Muscle of leg (tissue), 11 donors: ENCODE measurements around the gene PEA15. TPM values are rescaled to one million over a fixed set of nuclear protein-coding genes. Genes with fewer than 3 reads are reported as not detected.
A peak's percentile ranks its signal among the peaks of the same experiment; 100 is the strongest.

Source experiments
- DNase-seq: peaks from one replicate; pipeline ENCODE4 v3.0.0; 2013
- H3K27ac ChIP-seq: one replicate; pipeline ENCODE4 v1.5.1; 2013; ENCODE audit warnings: mild to moderate bottlenecking, low read length, control low read depth
- H3K27me3 ChIP-seq: one replicate; pipeline ENCODE4 v1.6.1; 2013; ENCODE audit warnings: low read length; ENCODE audit not compliant: control insufficient read depth, insufficient read depth
- H3K36me3 ChIP-seq: one replicate; pipeline ENCODE4 v1.6.1; 2013; ENCODE audit warnings: low read length; ENCODE audit not compliant: control insufficient read depth, insufficient read depth
- H3K4me1 ChIP-seq: one replicate; pipeline ENCODE4 v1.6.1; 2013; ENCODE audit warnings: low read length; ENCODE audit not compliant: control insufficient read depth, insufficient read depth
- H3K4me3 ChIP-seq: one replicate; pipeline ENCODE4 v1.5.1; 2013; ENCODE audit warnings: low read length, control low read depth
- H3K9me3 ChIP-seq: replicated peaks from 2 replicates; pipeline ENCODE4 v1.6.1; 2013; ENCODE audit warnings: low read depth, low read length; ENCODE audit not compliant: control insufficient read depth
- WGBS: methylation state at CpG from one replicate; pipeline ENCODE4 v1.1.5; 2013; ENCODE audit warnings: missing lambda C conversion rate; ENCODE audit not compliant: insufficient coverage; 5-methylcytosine and 5-hydroxymethylcytosine counted together
- polyA plus RNA-seq, 8 donors: library from polyadenylated mRNA; unstranded; fragments of 120-200 nt; gene quantifications; one replicate each; pipeline versions ENCODE4 v1.2.1 to v1.2.3, GENCODE V29; 2013; ENCODE audit warnings: inconsistent platforms in 1 of 8, low replicate concordance in 1 of 8; ENCODE audit not compliant: insufficient read length in 8 of 8, insufficient read depth in 1 of 8
- total RNA-seq: library from RNA; stranded (reverse); fragments of 120-200 nt; gene quantifications from one replicate; pipeline ENCODE4 v1.2.4, GENCODE V29; 2013

The PEA15 gene
- total and polyA plus RNA-seq, 9 donors: 57.4 to 171 (median 136) TPM

DNA sequence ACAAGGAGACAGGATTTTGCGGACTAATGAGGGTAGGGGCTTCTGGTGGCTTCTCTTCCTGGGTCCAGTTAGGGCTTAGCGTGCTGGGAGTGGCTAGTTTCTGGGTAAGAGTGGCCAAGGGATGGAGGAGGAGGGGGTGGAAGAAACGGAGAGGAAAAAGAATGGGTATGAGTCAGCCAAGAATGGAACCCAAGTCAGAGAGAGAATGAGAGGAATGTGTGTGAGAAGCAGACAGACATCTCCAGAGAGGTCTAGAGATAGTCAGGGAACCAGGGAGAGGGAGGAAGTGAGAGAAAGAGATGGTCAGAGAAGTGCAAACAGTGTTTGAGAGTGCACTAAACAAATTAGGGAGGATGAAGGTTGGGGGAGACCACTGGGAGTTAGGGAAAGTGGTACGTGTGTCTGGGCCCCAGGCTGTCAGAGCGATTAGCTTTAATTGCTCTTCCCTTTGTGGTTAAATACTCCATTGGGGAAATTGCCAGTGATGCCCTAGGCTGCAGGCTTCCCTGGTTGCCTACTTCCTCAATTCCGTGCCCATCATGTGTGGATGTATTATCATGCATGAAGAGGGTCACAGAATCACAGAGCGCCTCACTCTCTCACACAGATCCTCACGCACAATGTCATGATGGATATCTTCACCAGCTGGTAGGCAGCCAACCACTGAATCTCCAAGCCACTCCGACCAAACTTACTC is 1.4 kb downstream of the PEA15 start:
- peak overlapping the region; percentile 99 for H3K4me3 ChIP-seq
- DNase-seq: peak; percentile 37
- H3K27ac ChIP-seq: peak overlapping the region; percentile 97
- WGBS: 20% methylated on average over 4 of the region's 9 CpGs
- no peaks in the 10 kb centered on the region for H3K9me3 ChIP-seq
- peaks cover 61% of the 10 kb centered on the region for H3K4me1 ChIP-seq
- H3K27me3 ChIP-seq: no peaks in the 10 kb centered on the region
- peaks cover 42% of the 10 kb centered on the region for H3K36me3 ChIP-seq

DNA sequence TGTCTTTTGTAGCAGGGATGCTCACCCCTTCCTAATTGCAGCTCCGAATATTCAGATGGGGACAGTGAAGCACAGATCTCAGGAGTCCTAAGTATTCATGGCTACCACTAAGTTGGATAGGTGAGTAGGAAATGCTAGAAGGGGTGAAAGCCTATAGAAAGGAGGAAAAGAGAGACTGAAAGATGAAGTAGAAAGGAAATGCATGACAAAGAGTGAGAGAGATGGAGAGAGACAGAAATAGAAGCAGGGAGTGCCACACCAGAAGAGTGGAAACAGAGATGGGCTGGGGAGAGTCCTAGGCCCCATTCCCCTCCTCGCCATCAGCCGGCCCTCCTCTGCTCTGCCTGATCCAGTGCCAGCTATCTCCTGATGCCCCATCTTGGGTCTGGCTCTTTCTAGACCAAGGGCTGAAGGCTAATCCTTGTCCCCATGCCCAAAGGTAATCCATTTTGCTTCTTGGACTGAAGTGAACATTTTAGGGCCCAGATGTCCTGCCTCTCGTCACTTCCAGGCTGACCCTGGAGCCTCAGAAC is 2.0 kb downstream of the PEA15 start:
- Histone ChIP-seq H3K36me3 (peaks cover 44% of the 10 kb centered on the region), H3K4me3 (no peak overlapping the region)
- WGBS: 60% methylated on average over 3 of the region's 4 CpGs

DNA sequence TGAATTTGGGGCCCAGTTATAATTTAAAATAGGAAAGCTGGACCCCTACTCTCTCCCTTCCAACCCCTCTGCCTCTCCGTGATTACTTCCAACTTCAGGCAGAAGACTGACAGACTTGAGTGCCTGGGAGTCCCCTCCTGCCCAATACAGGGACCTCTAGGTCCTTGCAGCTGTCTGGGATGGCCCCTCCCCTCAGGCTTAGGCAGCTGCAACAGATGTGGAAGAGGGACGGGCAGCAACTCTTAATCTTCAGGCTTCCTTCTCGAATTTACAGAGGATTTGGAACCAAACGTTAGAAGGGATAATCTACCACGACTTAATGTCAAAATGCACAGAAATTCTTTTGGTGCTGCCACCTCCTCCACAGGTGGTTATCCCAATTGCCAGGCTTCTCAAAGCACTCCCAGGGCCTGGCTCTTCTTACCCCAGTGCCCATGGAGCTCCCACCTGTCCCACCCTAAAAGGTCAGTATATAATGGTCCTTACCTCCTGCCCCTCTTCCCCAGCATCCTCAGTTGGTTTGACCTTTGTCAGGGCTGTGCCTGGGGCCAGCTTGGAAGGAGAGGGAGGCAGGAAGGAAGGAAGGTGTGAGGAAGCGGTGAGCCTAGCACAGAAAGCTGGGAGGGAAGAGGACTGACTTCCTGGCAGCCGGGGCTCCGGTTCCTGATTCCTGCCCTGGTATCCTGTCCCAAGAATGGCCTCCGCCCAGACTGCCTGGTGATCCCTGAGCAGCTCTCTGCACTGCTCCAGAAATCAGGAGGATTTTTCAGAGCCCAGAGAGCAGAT is 2.8 kb downstream of the PEA15 start:
- peak; percentile 81 for DNase-seq
- Histone ChIP-seq H3K4me1 (peaks cover 61% of the 10 kb centered on the region), H3K36me3 (peaks cover 52% of the 10 kb centered on the region)

More for the DNA sequence above, 2.0 kb downstream of the PEA15 start:
- peaks cover 61% of the 10 kb centered on the region for H3K4me1 ChIP-seq
- peak overlapping the region; percentile 83 for H3K27ac ChIP-seq
- H3K27me3 ChIP-seq: no peaks in the 10 kb centered on the region
- no peaks in the 10 kb centered on the region for H3K9me3 ChIP-seq
- DNase-seq: no peak

DNA sequence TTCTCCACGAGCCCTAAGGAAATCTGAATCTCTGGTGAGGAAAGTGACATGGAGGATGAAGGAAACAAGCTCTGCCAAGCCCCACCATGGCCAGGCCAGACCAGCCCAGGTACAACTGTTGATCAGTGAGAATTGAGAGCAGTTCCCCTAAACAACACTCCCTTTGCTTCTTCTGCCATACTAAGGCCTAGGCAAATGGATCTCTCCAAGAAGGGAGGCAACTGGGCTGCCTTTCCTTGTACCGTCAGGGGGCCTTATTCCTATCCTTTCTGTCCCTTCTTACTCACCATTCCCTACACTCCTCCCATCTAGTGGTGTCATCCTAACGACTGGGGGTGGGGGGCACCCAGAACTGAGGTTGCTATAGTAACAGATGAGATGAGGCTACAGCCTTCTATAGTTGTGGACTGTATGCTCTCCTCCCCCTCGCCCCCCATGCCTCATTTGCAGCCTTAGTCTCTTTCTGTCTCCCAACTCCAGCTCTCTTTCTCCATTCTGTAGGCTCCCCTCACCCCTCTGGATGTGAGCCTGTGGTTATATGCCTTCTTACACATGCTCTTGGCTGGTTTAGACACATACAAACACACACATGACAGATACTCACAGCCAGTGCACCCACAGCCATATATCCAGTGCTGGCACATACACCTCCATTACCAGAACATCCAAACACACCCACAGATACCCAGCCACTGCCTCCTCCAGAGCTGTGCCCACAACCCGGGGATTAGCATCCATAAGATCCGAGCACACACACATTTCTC is 3.6 kb downstream of the PEA15 start:
- Histone ChIP-seq H3K4me1 (peaks cover 61% of the 10 kb centered on the region), H3K4me3 (no peak overlapping the region), H3K27me3 (no peaks in the 10 kb centered on the region), H3K36me3 (peaks cover 59% of the 10 kb centered on the region), H3K27ac (peak overlapping the region; percentile 83), H3K9me3 (no peaks in the 10 kb centered on the region)
- no peak for DNase-seq
- WGBS: 59% methylated on average over 2 of the region's 6 CpGs

More for the DNA sequence above, 2.8 kb downstream of the PEA15 start:
- WGBS: 40% methylated on average over 7 of the region's 9 CpGs
- peak overlapping the region; percentile 83 for H3K27ac ChIP-seq
- no peaks in the 10 kb centered on the region for H3K9me3 ChIP-seq
- no peak overlapping the region for H3K4me3 ChIP-seq
- H3K27me3 ChIP-seq: no peaks in the 10 kb centered on the region

DNA sequence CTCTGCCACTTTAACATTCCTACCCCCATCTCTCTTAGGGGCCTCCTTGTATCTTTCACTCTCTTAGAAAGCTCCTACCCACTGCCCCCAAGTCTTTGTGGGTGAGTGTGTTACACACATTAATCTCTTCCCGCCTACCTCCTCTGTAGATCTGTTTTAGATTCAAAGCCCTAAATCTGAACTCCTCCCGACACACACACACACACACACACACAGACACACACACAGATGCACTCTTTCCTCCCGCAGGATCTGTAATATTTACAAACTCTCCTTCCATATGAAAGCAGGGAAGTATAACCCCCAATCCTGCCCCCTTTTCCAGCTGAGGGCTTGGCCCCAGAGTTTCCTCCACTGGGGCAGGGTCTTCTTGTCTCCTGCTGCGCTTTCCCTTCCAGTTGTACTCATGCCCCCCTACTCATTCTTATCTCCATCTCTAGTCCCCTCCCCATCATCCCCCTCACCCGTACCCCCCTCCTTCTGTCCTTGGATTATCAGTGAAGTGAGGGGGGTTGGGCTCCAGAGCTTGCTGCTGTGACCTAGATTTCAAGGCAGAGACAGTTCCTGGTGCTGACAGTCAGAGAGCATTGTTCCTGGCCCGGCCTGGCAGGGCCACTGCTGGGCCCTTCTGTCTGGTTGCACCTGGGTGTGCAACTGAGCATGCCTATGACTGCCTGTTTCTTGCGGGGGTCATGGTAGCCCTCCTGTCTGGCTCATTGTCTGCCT is 4.3 kb downstream of the PEA15 start:
- Histone ChIP-seq H3K4me3 (no peak overlapping the region), H3K4me1 (peaks cover 56% of the 10 kb centered on the region), H3K27me3 (no peaks in the 10 kb centered on the region), H3K9me3 (no peaks in the 10 kb centered on the region), H3K36me3 (peaks cover 66% of the 10 kb centered on the region), H3K27ac (peak overlapping the region; percentile 83)
- WGBS: 44% methylated on average over 4 of the region's 7 CpGs
- no peak for DNase-seq

DNA sequence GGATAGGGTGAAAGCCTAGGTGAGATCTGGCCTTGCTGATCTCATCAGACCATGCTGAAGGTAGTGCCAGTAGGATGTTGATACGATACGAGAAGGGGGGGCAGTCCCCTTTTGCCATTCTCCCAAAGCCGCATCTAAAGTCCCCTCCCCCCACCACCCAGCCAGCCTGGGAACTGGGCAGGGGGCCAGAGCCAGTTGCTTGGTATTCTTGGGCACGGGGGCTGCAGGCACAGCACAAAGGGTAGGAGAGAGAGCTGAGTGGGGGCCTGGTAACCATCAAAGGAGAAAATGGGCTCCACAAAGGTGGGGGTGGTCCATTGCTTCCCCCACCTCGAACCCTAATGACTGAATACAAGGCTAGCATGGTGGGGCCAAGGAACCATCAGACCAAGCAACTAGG is 5.4 kb downstream of the PEA15 start:
- 60% methylated on average over 1 of the region's 5 CpGs for WGBS
- no peak overlapping the region for H3K27ac ChIP-seq
- H3K4me1 ChIP-seq: peaks cover 51% of the 10 kb centered on the region
- no peaks in the 10 kb centered on the region for H3K27me3 ChIP-seq
- no peak overlapping the region for H3K4me3 ChIP-seq
- no peaks in the 10 kb centered on the region for H3K9me3 ChIP-seq
- H3K36me3 ChIP-seq: peaks cover 77% of the 10 kb centered on the region
- no peak for DNase-seq

DNA sequence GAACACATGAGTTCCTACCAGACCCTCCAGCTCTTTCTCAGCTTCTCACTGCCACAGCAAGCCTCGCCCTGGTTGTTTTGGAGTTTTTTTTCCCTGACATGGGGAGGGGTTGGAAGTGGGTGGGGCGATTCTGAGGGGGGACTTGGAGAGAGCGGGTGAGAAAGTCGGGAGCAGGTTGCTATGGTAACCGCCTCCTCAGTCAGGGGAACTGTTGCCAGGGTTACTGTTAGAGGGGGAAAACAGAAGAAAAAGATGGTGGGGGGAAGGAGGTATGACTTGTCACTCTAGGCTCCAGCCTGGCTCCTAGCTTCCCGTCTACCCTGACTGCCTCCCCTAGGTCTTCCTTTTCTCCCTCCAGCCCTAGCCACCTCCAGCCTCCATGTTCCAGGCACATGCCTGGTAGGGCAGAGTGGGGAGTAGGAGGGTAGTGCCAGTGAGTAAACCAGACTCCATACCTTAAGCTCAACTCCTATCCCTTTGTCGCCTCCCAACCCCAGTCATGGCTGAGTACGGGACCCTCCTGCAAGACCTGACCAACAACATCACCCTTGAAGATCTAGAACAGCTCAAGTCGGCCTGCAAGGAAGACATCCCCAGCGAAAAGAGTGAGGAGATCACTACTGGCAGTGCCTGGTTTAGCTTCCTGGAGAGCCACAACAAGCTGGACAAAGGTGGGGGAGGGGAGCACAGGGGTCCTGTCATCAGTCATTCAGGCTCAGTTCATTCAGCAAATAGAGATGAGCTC is 6.0 kb downstream of the PEA15 start:
- Histone ChIP-seq H3K27ac (no peak overlapping the region), H3K4me3 (no peak overlapping the region), H3K27me3 (no peaks in the 10 kb centered on the region), H3K36me3 (peaks cover 84% of the 10 kb centered on the region), H3K9me3 (no peaks in the 10 kb centered on the region), H3K4me1 (peaks cover 47% of the 10 kb centered on the region)
- 75% methylated on average over 7 of the region's 10 CpGs for WGBS
- DNase-seq: no peak

DNA sequence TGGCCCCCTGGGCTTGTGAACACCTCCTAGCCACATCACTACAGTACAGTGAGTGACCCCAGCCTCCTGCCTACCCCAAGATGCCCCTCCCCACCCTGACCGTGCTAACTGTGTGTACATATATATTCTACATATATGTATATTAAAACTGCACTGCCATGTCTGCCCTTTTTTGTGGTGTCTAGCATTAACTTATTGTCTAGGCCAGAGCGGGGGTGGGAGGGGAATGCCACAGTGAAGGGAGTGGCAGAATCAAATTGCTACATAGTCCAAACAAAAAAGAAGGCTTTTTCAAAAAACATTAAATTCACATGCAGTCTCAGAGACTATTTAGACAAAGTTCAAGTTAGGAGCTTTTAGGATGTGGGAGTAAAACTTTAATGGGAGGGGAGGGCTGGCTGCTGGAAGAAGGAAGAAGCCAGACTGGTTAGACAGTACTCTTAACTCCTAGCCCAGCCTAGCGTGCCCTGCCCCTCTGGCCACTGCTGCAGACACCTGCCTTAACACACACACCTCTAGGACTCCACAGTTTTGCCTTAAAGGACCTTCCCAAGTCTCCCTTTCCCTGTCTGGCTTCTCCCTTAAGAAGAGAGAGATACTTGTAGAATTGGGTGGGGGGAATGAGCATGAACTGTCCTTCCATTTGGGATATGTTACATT is 9.4 kb downstream of the PEA15 start:
- no peak for DNase-seq
- Histone ChIP-seq H3K4me1 (peaks cover 32% of the 10 kb centered on the region), H3K9me3 (no peaks in the 10 kb centered on the region), H3K27ac (no peak overlapping the region), H3K36me3 (peaks cover 93% of the 10 kb centered on the region), H3K27me3 (no peaks in the 10 kb centered on the region), H3K4me3 (no peak overlapping the region)
- WGBS: no CpG with 5 or more reads among the region's 3 CpGs

DNA sequence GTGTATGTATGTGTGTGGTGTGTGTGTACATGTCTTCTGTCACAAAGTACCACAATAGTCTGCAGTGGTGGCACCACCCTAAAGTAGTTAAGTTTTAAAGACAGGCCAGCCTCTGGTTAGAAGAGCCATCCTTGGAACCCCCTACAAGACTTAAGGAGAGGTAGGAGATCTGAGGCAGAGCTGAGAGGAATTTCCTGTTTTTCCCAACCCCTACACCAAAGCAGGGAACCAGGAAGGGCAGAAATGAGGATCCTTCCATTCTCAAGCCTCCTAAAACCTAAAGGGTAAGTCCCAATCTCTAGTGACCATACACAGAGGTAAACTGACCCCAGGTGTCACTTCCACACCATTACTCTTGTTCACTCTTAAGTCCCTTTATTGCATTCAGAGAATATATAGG is 11.1 kb downstream of the PEA15 start:
- no peak for DNase-seq
- Histone ChIP-seq H3K4me1 (peaks cover 22% of the 10 kb centered on the region), H3K27me3 (no peaks in the 10 kb centered on the region), H3K4me3 (no peak overlapping the region), H3K36me3 (peaks cover 95% of the 10 kb centered on the region), H3K27ac (no peak overlapping the region), H3K9me3 (no peaks in the 10 kb centered on the region)
